Gastroesophageal sphincter (tissue), 4 donors: ENCODE results near the gene EPS8L1. TPM values are rescaled to one million over a fixed set of nuclear protein-coding genes. Genes with fewer than 3 reads are reported as not detected.

Experiments
- ATAC-seq: fragments of 150-250 bp; one replicate; pipeline ENCODE4 v1.9.1; 2016; ENCODE audit warnings: mild to moderate bottlenecking, moderate library complexity
- H3K27ac ChIP-seq, 4 donors: fragments of 200-600 bp; sonication (generic) in 3 of 4; 1 replicate in 3 of 4; 2 replicates in 1 of 4; pipeline ENCODE4 v1.5.1; 2016 to 2019
- H3K27me3 ChIP-seq: fragments of 200-600 bp; sonication (generic); one replicate; pipeline ENCODE4 v1.5.1; 2019
- H3K36me3 ChIP-seq, 2 donors: fragments of 200-600 bp; sonication (generic); one replicate each; pipeline ENCODE4 v1.5.1; 2019; ENCODE audit warnings: control low read depth in 1 of 2
- H3K4me1 ChIP-seq, 3 donors: fragments of 200-600 bp; sonication (generic); 1 replicate in 2 of 3; 2 replicates in 1 of 3; pipeline ENCODE4 v1.5.1; 2016 to 2019; ENCODE audit warnings: control low read depth in 2 of 3
- H3K4me3 ChIP-seq, 2 donors: fragments of 200-600 bp; sonication (generic); one replicate each; pipeline ENCODE4 v1.5.1; 2019; ENCODE audit warnings: mild to moderate bottlenecking in 1 of 2, moderate library complexity in 1 of 2
- H3K9me3 ChIP-seq, 3 donors: fragments of 200-600 bp; sonication (generic); one replicate each; pipeline ENCODE4 v1.5.1; 2017 to 2019; ENCODE audit warnings: control low read depth in 2 of 3
- EP300 ChIP-seq: sonication (generic); formaldehyde crosslinking; IDR thresholded peaks from one replicate; pipeline ENCODE4 v1.6.1; 2017; ENCODE audit warnings: antibody characterized with exemption, mild to moderate bottlenecking
- POLR2A ChIP-seq, 2 donors: fragments of 450-650 bp; IDR thresholded peaks; one replicate each; pipeline ENCODE4 v1.6.1; 2017; ENCODE audit warnings: antibody characterized with exemption in 2 of 2, mild to moderate bottlenecking in 2 of 2, moderate library complexity in 1 of 2
- POLR2AphosphoS5 ChIP-seq: sonication (generic); formaldehyde crosslinking; IDR thresholded peaks from one replicate; pipeline ENCODE4 v1.6.1; 2017; ENCODE audit warnings: antibody characterized with exemption
- WGBS, 2 donors: methylation state at CpG; one replicate each; pipeline ENCODE4 v1.1.5; 2018; ENCODE audit warnings: low coverage in 1 of 2; 5-methylcytosine and 5-hydroxymethylcytosine counted together
- total RNA-seq, 4 donors: library from RNA; depleted of rRNA; stranded (reverse); fragments of >200 nt; gene quantifications; one replicate each; pipeline ENCODE4 v1.1.0, GENCODE V29; 2016
- TF ChIP-seq, protein P1 (sequence below), 4 experiments: fragments of 200-600 bp in 2 of 4; fragments of 450-650 bp in 2 of 4; sonication (generic) in 1 of 4; IDR thresholded peaks; one replicate each; pipeline ENCODE4 v1.5.1; 2017 to 2019; ENCODE audit warnings: antibody characterized with exemption in 4 of 4, mild to moderate bottlenecking in 2 of 4, moderate library complexity in 2 of 4

Gene EPS8L1
- total RNA-seq, 4 donors from 2014 or later, result 2.2 to 10.5 (median 2.5) TPM

- H3K4me3 ChIP-seq, result no peak overlapping the region
- H3K4me1 ChIP-seq, result peaks cover 0 to 7% (median 0%) of the 10 kb centered on the region in 3 donors
- H3K27me3 ChIP-seq, result peaks cover 82% of the 10 kb centered on the region
- ATAC-seq, result no peak
- no peak overlapping the region for H3K27ac ChIP-seq
- TF ChIP-seq POLR2AphosphoS5 (no peak), POLR2A (IDR thresholded peaks at IDR 0.05) (no peak), EP300 (no peak)
- TF ChIP-seq, protein P1, sequence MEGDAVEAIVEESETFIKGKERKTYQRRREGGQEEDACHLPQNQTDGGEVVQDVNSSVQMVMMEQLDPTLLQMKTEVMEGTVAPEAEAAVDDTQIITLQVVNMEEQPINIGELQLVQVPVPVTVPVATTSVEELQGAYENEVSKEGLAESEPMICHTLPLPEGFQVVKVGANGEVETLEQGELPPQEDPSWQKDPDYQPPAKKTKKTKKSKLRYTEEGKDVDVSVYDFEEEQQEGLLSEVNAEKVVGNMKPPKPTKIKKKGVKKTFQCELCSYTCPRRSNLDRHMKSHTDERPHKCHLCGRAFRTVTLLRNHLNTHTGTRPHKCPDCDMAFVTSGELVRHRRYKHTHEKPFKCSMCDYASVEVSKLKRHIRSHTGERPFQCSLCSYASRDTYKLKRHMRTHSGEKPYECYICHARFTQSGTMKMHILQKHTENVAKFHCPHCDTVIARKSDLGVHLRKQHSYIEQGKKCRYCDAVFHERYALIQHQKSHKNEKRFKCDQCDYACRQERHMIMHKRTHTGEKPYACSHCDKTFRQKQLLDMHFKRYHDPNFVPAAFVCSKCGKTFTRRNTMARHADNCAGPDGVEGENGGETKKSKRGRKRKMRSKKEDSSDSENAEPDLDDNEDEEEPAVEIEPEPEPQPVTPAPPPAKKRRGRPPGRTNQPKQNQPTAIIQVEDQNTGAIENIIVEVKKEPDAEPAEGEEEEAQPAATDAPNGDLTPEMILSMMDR (IDR thresholded peaks at IDR 0.05), result no peak
- peaks cover 0 to 18% (median 0%) of the 10 kb centered on the region in 3 donors for H3K9me3 ChIP-seq
- 95 to 100% methylated on average over 1 to 2 of the region's 2 CpGs for WGBS, 2 donors
- H3K36me3 ChIP-seq, result no peaks in the 10 kb centered on the region
These were observed 5.8 kb upstream of the EPS8L1 start for GRCh38 chr19:55069865-55070197.

GRCh38 chr19:55070466-55071128 lies 5.1 kb upstream of the EPS8L1 start:
- ATAC-seq, result no peak
- 43 to 90% methylated on average over 4 to 6 of the region's 10 CpGs for WGBS, 2 donors
- H3K27ac ChIP-seq, result no peak overlapping the region
- H3K4me1 ChIP-seq, result peaks cover 0 to 7% (median 0%) of the 10 kb centered on the region in 3 donors
- peaks cover 89% of the 10 kb centered on the region for H3K27me3 ChIP-seq
- TF ChIP-seq POLR2AphosphoS5 (no peak), POLR2A (IDR thresholded peaks at IDR 0.05) (no peak), EP300 (no peak)
- TF ChIP-seq, protein P1 (IDR thresholded peaks at IDR 0.05), result no peak
- no peaks in the 10 kb centered on the region for H3K36me3 ChIP-seq
- no peak overlapping the region for H3K4me3 ChIP-seq
- H3K9me3 ChIP-seq, result peaks cover 0 to 18% (median 0%) of the 10 kb centered on the region in 3 donors

DNA sequence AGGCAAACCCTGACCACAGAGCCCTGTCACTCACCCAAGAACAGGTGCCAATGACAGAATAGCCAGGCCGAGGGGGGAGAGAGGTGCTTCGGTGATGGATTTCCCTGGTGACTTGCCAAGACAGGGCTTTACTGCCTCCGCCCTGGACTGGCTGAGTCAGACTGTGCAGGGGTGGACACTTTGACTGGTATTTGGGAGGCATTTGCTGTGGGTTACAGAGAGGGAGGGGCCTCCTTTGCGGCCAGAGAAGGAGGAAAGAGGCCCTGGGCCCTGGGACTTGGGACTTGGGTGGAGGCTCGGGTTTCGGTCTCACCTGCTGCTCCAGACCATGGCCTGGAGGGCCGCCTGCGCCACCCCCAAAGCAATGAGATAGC lies 4.6 kb upstream of the EPS8L1 start:
- 6% methylated on average over 3 of the region's 8 CpGs; no CpG with 5 or more reads in 1 of the 2 donors for WGBS, 2 donors
- peaks cover 87% of the 10 kb centered on the region for H3K27me3 ChIP-seq
- TF ChIP-seq, protein P1 (IDR thresholded peaks at IDR 0.05), result no peak
- TF ChIP-seq EP300 (no peak), POLR2A (IDR thresholded peaks at IDR 0.05) (no peak), POLR2AphosphoS5 (no peak)
- H3K4me3 ChIP-seq, result no peak overlapping the region
- no peaks in the 10 kb centered on the region for H3K36me3 ChIP-seq
- no peak overlapping the region for H3K27ac ChIP-seq
- ATAC-seq, result no peak
- peaks cover 0 to 18% (median 0%) of the 10 kb centered on the region in 3 donors for H3K9me3 ChIP-seq
- H3K4me1 ChIP-seq, result peaks cover 0 to 7% (median 0%) of the 10 kb centered on the region in 3 donors

DNA sequence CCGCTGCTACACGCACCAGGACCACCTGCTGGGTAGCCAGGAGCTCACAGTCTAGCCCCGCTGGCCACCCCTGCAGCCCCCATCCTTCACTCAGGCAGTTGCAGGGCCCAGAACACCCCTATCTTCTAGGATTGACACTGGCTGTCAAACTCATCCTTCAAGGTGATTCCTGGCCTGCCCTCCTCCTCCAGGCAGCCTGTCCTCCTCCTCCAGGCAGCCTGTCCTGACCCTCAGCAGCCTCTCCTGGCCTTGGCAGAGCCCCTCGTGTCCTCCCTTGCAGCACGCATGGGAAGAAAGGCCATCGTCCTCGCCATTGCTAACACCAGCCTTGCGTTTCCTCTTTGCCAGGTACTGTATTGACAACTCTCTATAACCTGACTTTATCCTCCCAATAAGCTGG lies 3.8 kb upstream of the EPS8L1 start:
- Histone ChIP-seq H3K4me3 (no peak overlapping the region), H3K9me3 (peaks cover 0 to 18% (median 0%) of the 10 kb centered on the region in 3 donors), H3K27me3 (peaks cover 89% of the 10 kb centered on the region), H3K27ac (no peak overlapping the region), H3K36me3 (no peaks in the 10 kb centered on the region), H3K4me1 (peaks cover 0 to 7% (median 0%) of the 10 kb centered on the region in 3 donors)
- ATAC-seq, result no peak
- WGBS, 2 donors, result 89 to 100% methylated on average over 1 to 5 of the region's 8 CpGs
- TF ChIP-seq POLR2A (IDR thresholded peaks at IDR 0.05) (no peak), POLR2AphosphoS5 (no peak)

DNA sequence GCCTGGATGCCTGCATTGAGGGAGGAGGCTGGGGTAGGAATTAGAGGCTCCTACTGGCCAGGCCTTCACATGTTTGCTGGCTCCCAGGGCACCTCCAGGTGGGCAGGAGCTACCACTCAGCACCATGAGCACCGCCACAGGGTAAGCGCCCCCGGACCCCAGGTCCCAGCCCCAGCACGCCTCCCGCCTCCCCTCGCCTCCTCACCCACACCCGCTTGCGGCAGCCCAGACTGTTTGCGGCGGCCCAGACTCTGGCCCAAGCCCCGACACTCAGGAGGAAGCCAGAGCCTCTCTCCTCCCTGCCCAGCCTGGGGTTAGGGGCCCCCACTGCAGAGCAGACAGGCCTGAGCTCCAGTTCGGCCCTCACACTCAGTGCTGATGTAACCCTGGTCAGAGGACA lies 652 bp downstream of the EPS8L1 start:
- H3K4me3 ChIP-seq, result no peak overlapping the region
- ATAC-seq, result no peak
- H3K27ac ChIP-seq, result no peak overlapping the region
- peaks cover 93% of the 10 kb centered on the region for H3K27me3 ChIP-seq
- TF ChIP-seq EP300 (no peak), POLR2A (IDR thresholded peaks at IDR 0.05) (no peak), POLR2AphosphoS5 (no peak)
- TF ChIP-seq, protein P1 (IDR thresholded peaks at IDR 0.05), result no peak
- peaks cover 0 to 15% (median 0%) of the 10 kb centered on the region in 3 donors for H3K9me3 ChIP-seq
- peaks cover 0 to 16% (median 4%) of the 10 kb centered on the region in 3 donors for H3K4me1 ChIP-seq
- no peaks in the 10 kb centered on the region for H3K36me3 ChIP-seq
- no CpG with 5 or more reads among the region's 12 CpGs for WGBS, 2 donors
